IPS-NIHi11 (cell line): Measurements from ENCODE around the gene UCK2.
"Not testable (repeated sequence)": the region's sequence is repeated elsewhere in the genome, so short reads cannot be mapped to it uniquely, and the experiment has no call there.

Source experiments
- DNase-seq: peaks from one replicate; pipeline ENCODE4 v3.0.0; 2012; ENCODE audit warnings: mixed read lengths, low spot score

The UCK2 gene

DNA sequence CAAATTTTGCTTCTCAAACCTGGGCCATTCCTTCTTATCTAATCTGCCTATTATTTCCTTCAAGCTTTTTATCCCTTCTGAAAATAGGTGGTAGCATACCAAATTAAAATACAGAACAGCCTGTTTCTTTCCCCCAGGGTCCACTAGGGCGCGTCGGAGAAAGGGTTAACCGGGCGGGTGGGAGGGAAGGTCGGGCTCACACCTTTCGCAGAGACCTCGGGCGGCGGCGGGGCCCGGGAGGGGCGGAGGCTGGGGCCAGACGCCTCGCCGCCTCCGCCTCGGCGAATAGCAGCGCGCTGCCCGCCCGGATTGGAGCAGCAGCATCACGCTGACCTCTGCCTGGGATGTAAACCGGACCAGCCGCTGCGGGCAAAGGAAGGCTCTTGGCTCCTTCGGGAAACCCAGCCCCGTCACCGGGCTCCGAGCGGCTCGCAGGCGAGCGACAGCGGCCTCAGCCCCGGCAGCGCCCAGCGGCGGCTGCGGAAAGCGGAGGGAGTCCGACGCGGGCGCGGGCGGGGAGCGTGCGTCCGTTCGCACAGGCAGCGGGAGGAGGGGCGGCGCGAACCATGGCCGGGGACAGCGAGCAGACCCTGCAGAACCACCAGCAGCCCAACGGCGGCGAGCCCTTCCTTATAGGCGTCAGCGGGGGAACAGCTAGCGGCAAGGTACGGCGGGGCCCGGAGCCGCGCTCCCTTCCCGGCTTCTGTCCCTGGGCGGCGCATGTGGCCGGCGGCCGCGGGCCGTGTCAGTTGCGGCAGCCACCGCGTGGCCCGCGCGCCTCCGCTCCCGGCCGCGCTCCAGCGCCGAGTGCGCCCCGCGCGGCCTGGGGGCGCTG lies at the start of gene UCK2:
Gene UCK2, plus strand, starts transcription at position 347 of the 835 bp plus-strand sequence. Its CDS starts 220 bp downstream, at position 567.
- peak; percentile 93 for DNase-seq

DNA sequence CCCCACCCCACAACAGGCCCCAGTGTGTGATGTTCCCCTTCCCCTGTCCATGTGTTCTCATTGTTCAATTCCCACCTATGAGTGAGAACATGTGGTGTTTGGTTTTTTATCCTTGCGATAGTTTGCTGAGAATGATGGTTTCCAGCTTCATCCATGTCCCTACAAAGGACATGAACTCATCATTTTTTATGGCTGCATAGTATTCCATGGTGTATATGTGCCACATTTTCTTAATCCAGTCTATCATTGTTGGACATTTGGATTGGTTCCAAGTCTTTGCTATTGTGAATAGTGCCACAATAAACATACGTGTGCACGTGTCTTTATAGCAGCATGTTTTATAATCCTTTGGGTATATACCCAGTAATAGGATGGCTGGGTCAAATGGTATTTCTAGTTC lies 49.2 kb upstream of the UCK2 start:
- DNase-seq, result not testable (repeated sequence)

DNA sequence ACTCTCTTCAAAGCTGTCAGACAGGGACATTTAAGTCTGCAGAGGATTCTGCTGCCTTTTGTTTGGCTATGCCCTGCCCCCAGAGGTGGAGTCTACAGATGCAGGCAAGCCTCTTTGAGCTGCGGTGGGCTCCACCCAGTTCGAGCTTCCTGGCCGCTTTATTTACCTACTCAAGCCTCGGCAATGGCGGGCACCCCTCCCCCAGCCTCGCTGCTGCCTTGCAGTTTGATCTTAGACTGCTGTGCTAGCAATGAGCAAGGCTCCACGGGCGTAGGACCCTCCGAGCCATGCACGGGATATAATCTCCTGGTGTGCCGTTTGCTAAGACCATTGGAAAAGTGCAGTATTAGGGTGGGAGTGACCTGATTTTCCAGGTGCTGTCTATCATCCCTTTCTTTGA lies 43.9 kb upstream of the UCK2 start:
- DNase-seq, result not testable (repeated sequence)

DNA sequence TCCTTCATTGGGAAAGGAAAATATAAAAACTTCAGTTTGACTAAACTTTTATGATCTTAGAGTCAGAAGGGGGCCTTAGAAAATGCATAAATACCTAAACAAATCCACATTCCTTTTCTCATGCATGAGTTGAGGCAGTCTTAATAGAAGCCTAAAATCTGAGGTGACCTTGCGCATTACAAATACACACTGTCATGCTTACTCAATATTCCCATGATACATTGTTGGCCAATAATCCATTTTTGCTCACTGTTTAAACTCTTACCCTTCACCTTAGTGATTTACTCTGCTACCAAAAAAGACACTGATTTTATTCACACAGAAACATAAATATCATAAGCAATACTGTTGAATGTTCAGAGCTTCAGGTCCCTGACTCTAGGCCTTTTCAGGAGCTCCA lies 39.7 kb upstream of the UCK2 start:
- no peak for DNase-seq

- no peak for DNase-seq
These were observed 33.5 kb upstream of the UCK2 start for GRCh38 chr1:165793951-165794350.

- DNase-seq, result peak; percentile 15
These were observed 31.5 kb upstream of the UCK2 start for GRCh38 chr1:165795894-165796293.

GRCh38 chr1:165799387-165799786 lies 28.0 kb upstream of the UCK2 start:
- DNase-seq, result no peak

GRCh38 chr1:165804513-165804912 lies 22.9 kb upstream of the UCK2 start:
- not testable (repeated sequence) for DNase-seq

GRCh38 chr1:165807613-165808012 lies 19.8 kb upstream of the UCK2 start:
- DNase-seq, result no peak

- DNase-seq, result no peak
These were observed 11.7 kb upstream of the UCK2 start for GRCh38 chr1:165815725-165816124.

- DNase-seq, result no peak
These were observed 11.3 kb upstream of the UCK2 start for GRCh38 chr1:165816157-165816556.

DNA sequence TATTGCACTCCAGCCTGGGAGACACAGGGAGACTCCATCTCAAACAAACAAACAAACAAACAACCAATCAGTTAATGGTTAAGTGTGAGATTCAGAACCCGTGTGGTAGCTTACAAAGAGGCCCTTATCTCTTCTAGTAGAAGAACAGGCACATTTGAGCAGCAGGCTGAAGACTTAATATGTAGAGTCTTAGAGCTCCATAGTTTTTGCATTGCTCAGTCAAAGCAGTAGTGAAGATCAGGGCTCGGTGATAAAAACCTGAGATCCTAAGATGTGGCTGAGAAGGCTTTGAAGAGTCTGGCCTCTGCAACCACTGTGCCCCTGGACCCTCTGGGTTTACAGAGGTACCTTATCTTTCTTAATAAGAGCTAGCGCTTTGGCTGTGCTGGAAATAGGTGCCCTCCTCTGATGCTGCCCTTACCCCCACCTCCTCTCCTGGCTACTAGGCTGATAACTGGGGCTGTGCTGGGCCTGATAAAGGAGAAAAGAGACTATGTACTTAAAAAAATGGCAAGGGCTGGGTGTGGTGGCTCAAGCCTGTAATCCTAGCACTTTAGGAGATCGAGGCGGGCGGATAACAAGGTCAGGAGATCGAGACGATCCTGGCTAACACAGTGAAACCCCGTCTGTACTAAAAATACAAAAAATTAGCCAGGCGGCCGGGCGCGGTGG lies 10.5 kb upstream of the UCK2 start:
- DNase-seq, result no peak

DNA sequence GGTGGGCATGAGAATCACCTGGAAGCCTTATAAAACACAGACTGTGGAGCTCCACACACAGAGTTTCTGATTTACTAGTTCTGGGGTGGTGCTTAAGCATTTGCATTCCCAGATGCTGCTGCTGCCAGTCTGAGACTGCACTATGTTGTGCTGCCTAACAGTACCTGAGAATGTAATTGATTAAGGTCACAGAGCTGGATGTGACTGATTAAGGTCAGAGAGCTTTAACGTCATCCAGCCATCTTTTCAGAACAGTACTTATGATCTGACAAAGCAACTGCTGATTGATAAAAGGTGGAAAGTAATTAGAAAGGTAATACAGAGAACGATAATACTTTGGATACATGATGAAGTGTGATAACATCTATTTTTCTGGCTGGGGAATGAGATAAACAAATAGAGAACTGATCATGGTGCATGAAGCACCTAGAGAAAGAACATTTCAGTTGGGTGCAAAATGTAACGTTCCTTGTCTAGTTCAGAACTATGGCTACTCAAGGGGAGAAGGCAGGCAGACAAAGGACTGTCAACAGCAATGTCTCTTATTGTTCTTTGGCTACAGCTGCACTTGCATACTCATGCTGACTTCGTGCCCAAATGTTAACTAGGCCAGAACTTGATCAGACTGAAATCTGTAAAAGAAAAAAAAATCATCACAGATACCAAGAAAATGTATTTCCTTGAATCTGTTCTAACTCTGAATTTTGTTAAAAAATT lies 3.7 kb upstream of the UCK2 start:
- no peak for DNase-seq

- no peak for DNase-seq
These were observed 3.2 kb upstream of the UCK2 start for GRCh38 chr1:165824269-165824643.

GRCh38 chr1:165826565-165827267 lies 698 bp upstream of the UCK2 start:
- DNase-seq, result no peak

DNA sequence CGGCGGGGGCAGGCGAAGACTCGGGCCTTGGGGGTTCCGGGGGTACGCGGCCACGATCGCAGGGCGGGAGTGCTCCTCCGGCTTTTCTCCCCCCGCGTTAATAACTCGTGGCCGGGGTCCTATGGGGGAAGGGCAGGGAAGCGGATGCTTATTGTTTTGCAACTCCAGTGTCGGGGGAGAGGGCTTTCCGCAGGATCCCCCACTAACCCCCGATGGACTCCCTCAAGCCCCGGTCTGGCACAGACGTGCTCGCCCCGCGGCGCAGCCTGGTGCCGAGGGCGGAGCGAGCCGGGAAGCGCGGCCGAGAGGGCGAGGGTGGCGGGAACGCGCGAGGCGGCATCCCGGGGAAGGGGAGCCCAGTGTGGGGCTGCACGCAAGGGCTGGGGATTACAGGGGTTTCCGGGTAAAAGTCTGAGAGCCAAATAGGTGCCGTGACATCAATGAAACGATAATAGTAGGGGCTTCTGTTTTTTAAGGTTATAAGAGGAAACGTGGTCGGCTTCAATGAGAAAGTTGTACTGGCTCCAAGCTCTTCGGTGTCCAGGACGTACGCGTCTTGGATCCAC lies 772 bp downstream of the UCK2 start:
- peak; percentile 74 for DNase-seq

DNA sequence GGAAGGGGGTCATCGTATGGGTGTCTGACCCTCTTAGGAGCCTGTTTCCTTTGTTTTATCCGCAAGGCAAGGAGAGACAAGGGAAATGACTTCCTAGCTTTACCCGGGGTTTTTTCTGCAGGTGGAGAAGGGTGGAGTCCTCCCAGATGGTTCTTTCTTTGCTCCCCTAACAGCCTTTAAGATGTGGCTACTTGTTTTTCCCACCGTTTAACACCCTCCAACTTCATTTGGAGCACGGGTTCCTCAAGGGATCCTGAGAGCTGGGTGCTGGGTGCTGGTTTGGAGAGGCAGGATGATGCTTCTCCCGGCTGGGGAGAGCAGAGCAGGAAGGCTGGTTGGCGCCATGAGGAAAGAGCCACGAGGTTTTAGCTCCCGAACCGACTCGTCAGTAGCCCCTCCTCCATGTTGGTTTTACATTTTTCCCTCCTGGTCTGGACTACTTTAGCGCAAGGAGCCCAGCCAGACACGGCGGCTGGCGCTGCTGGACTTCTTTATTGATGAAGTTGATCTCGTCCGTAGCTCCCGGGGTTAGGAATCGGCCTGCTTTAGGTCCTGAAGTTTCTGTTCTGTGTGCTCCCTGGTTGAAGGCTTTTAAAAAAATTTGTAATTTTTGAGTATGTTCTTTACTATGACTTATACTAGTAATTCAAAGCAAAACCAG lies 1.4 kb downstream of the UCK2 start:
- DNase-seq, result peak; percentile 72

GRCh38 chr1:165829888-165830287 lies 2.5 kb downstream of the UCK2 start:
- DNase-seq, result no peak

GRCh38 chr1:165831146-165831545 lies 3.7 kb downstream of the UCK2 start:
- no peak for DNase-seq

DNA sequence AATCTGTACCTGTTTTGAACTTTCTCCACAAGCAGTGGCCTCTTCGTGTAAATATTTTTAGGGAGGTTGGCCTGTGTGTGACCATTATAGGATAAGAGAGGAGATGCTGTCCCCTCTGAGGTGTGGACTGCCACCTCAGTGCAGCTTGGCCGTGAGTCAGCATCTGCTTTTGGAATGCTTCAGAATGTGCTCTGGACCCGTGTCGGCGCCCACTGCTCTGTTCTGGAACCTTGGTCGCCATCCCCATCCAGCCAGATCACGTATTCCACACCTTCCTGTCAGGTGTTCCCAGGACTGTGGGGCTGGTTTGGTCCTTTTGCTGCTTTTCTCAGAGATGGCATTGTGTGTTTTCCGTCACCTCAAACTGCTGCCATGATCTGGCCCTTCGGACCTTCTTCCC lies 5.5 kb downstream of the UCK2 start:
- no peak for DNase-seq

DNA sequence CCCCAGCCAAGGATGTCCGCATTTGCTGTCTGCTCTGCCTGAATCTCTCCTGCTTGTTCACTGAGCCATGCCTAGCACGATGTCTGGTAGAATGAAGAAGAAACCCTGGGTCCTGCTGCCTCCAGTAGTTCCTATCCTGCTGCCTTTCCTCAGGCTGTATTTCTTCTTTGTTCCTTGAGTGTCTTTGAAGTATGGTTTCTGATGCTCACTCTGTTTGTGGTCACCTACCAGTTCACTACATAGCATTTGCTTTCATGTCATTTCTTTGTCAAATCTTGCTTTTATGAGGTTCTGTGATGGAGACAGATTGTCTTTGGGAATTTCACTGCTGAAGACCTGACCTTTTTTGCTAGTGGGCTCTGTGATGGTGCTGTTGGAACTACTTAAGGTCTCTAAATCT lies 5.9 kb downstream of the UCK2 start:
- DNase-seq, result no peak
